Stimulated activated CD8-positive, alpha-beta memory T cell treated with anti-CD3 and anti-CD28 coated beads, Interleukin-12 subunit alpha, Interleukin-12 subunit beta, amount 100 ng/mL, for 1 hour (primary cell): ENCODE data around the gene FSHR.

Experiments used
- DNase-seq: peaks from one replicate; pipeline ENCODE4 v3.0.0-alpha.2; 2020; ENCODE audit warnings: low read depth

The FSHR gene

GRCh38 chr2:48954935-48955334 lies 199.4 kb downstream of the FSHR start:
- no peak for DNase-seq

DNA sequence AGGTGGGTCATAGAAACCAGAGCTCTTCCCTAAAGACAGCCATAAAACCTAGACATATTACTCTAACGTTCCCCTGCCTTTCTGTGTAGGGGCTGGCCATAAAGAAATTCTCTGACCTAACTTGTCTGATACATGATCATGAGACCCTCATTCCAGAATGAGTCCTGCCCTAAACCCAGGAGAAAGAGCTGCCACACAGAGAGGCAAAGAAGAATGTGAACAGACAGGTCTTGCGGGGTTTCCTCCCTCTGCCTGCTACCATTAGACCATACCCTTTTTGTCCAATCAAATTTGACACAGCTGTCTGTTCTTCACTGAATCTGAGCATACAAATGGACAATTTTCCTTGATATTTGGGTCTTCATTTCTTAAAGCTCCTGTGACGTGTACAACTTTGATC lies 200.0 kb downstream of the FSHR start:
- no peak for DNase-seq

DNA sequence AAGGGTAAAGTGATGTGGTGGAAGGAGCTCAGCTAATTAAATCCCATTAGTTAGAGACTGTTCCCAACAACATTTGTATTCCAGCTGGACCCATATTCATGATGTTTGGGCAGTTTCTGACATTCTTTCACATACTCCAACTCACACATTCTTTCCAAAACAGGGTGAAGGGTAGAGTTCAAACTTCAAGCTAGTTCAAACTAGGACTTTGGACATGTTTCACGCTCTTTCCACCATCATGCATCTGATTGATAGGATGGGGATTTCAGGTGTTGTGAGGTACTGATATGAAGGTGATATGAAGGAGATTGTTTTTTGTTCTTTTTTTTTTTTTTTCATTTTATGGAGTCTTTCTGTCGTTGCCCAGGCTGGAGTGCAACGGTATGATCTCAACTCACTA lies 201.7 kb downstream of the FSHR start:
- no peak for DNase-seq

DNA sequence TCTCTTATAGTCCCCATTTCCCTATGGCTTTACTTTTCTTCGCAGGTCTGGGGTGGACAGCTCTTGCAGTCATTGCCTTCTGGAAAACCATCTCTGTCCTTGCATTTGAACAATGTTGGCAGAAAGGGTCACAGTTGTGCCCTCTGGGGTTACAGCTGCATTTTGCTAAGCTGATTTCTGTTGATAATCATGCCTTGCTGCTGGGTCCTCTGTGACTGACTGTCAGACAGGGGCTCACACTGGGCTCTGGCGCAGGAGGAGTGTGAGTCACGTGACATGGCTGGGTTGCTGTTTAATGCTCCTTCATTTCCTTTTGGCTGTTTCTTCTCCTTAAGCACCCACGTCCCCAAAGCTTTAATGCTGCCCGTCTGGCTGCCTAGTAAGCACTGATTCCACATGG lies 202.2 kb downstream of the FSHR start:
- DNase-seq = no peak

DNA sequence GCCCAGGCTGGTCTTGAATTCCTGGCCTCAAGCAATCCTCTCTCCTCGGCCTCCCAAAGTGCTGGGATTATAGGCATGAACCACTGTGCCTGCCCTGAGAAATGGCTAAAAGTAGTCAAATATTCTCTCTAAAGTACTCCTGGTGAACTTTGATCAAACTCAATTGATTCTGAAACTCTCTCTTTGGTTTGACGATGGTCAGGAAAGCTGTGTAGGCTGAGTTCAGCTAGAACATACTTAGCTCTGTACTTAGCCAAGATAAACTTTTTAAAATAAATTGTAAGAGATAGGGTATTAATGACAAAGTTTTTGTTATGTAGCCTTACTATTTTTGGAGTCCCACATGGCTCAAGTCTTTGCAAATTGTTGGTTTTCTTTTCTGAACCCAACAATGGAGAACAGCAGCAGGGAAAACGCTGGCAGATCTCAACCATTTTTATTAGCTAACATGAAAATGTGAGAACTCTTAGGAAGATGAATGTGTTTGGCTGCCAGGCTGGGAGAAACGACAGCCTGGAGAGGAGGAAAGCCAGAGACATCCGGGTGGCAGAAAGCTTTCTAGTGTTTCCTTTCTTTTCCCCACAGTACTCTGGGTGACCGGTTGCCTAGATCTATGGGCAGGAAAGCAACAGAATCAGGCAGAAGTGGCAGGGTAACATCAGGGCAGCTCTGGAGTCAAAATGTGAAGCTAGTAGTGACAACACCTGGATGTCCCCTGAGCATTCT lies 205.8 kb downstream of the FSHR start:
- DNase-seq = no peak

GRCh38 chr2:48946449-48947048 lies 207.8 kb downstream of the FSHR start:
- peak; percentile 6 for DNase-seq

- DNase-seq = no peak
Observed at GRCh38 chr2:48944956-48945355, 209.4 kb downstream of the FSHR start.

GRCh38 chr2:48943436-48943835 lies 210.9 kb downstream of the FSHR start:
- no peak for DNase-seq

DNA sequence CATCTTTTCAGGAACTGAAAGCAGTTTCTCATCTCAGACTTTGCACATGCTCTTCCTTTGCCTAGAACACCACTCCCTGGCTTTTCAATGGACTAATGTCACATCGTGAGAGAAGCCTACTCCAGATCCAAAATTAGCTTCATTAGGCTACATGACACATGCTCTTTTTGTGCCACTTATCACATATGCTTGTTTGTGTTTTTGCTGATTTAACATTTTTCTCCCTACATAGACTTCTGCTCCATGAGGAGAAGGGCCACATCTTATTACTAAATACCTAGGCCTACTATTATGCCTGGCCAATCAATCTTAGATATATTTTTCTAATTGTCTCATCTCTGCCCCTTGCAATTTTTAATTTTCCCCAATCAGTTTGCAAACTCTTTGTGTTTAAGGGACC lies 212.4 kb downstream of the FSHR start:
- no peak for DNase-seq

DNA sequence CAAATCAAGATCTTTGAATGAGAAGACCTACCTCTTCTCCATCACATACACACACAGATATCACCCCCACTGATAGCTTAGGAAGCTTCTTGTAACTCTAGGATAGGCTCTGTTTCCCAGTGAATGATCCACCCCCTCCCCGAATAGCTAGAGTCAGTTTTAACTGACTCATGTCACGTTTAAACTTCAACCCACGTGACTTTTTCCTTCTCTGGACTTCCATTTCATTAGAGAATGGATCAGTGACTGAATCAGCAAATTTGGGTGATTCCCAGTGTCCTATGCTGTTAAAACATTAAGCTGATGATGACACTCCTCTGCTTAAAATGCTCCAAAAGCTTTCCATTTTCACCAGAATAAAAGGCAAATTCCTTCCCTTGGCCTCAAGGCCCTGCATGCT lies 212.9 kb downstream of the FSHR start:
- DNase-seq = no peak

- no peak for DNase-seq
Observed at GRCh38 chr2:48940606-48941005, 213.7 kb downstream of the FSHR start.

- no peak for DNase-seq
Observed at GRCh38 chr2:48939232-48939631, 215.1 kb downstream of the FSHR start.

GRCh38 chr2:48938231-48938630 lies 216.1 kb downstream of the FSHR start:
- DNase-seq = no peak

- no peak for DNase-seq
Observed at GRCh38 chr2:48934807-48935206, 219.5 kb downstream of the FSHR start.

DNA sequence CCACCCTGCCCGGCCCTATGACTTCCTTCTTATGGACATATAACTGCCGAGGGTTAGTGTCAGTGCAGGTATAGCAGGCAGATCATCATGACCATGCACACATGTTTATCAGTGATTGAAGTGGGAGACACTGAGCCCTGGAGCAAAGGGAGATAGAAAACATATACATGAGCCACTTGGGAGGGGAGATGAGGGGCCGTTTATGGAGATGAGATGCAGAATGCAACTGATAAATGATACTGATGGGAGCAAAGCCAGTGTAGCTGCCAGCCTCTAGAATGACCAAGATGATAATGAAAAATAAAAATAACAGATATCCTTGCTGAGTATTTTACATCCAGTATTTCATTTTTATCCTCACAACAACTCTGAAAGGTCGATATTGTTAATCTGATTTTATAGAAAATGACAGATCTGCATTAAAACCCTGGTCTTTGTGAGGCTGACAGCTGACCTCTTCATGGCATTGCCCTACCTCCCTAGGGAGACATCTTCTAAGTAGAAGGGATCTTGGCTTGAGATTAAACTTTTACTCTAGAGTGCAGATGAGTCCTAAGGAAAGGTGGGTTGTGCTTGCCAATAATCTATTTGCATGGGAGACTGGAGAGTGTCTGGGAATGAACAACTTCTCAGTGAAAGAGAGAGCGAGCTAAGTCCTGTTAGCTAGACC lies 220.4 kb downstream of the FSHR start:
- no peak for DNase-seq

DNA sequence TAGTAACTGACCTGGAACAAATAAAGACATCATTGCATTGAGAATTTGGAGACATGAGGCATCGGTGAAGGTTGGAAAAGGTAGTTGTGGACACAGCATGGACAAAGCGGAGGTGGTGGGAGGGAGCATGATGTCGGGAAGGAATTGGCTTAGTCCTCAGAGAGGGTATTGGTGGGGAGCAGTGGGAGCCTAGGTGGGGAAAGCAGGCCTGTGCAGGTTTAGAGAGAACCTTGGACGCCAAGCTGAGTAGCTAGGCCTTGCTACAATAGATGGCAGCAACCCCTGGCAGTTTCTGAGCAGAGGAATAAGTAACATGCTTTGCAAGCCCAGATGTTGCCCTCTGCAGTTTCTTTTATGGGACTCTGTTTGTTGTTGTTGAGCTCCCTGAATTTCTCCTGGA lies 221.6 kb downstream of the FSHR start:
- no peak for DNase-seq

- no peak for DNase-seq
Observed at GRCh38 chr2:48929571-48930301, 224.6 kb downstream of the FSHR start.

DNA sequence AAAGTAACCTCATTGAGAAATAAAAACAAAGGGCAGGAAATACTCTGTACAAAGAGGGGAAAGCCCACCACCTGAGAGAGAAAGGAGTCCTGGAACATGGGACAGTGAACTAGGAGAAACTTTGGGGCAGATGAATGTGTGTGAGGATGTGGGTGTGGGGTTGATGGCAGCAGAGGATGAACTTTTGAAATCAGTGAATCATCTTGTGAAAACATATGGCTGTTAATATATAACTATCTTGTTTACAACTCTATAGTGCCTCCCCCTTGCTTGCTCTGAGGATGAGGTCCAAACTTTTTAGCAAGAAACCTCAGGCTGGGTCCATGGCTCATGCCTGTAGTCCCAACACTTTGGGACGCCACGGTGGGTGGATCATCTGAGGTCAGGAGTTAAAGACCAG lies 227.0 kb downstream of the FSHR start:
- DNase-seq = no peak

DNA sequence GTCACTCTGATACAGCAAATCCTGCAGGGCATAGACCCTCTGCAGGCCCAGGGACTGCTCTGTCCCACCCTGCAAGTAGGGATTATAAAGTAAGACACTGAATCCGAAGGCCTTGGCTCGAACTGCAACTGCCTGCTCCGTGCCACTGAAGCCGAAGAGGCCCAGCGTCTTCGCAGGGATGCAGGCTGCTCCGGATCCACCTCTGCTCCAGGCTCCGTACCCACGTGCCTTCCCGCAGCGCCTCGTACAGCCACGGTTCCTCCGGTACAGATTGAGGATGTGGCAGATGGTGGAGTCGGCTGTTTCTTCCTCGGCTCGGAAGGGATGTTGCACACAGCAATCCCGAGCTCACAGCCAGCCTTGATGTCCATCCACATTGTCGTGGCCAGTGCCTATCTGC lies 238.4 kb downstream of the FSHR start:
- DNase-seq = no peak

GRCh38 chr2:48915227-48915626 lies 239.1 kb downstream of the FSHR start:
- no peak for DNase-seq

DNA sequence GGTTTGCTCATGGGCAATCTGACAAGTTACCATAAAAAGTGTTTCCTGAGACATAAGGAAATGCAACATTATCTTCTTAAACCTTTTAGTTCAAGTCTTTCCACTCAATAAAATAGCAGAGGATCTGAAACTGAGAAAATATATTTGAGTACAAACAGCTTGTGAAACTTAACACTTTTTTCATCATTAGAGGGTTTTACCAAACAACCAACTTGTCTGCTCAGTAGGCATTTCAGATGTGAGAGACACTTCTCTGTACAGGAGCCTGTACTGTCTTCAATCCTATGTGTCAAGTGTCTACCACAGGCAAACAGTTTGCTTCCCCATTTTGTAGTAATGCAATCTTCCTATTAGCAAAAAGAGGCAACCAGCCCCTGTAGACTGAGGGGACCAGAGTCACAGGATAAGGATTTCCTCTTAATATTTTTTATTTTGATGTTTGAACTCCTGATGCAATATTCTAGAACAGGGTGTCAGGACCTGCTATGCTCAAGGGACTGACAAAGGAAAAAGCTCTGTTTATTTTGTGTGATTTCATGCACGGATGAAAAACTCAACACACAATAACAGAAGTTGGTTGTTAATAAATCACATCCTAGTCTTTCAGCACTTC lies 239.7 kb downstream of the FSHR start:
- DNase-seq = no peak
